Right renal cortex interstitium (tissue), 3 donors: ENCODE measurements around the gene MBD6. TPM values are rescaled to one million over a fixed set of nuclear protein-coding genes. Genes with fewer than 3 reads are reported as not detected.
"Not testable (repeated sequence)": the region's sequence is repeated elsewhere in the genome, so short reads cannot be mapped to it uniquely, and the experiment has no call there.

Source experiments
- DNase-seq, 3 donors: peaks; one replicate each; pipeline ENCODE4 v3.0.0-alpha.2; 2013; ENCODE audit warnings: low read depth in 3 of 3, low spot score in 2 of 3
- polyA plus RNA-seq, 3 donors: library from polyadenylated mRNA; unstranded; fragments of 120-200 nt; gene quantifications; one replicate each; pipeline ENCODE4 v1.2.1, GENCODE V29; 2013; ENCODE audit not compliant: insufficient read length in 3 of 3

MBD6 gene
- polyA plus RNA-seq, 3 donors: 36.8 to 44.8 (median 41.6) TPM

DNA sequence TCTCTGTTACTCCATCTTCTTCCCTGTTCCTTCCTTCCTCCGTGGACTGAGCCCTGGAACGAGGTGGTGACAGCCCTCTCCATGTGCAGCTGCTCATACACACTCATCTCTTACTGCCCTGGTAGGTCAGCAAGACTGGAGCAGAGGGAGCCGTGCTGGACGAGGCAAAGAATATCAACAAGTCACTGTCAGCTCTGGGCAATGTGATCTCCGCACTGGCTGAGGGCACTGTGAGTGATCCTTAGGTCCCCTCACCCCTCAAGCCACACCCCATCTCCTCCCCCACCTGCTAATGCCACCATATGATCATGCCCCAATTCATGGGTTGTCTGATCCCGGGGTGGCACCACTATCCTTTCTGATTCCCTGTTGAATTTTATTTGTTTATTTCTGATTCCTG, 46.2 kb downstream of the MBD6 start:
- no peak for DNase-seq

DNA sequence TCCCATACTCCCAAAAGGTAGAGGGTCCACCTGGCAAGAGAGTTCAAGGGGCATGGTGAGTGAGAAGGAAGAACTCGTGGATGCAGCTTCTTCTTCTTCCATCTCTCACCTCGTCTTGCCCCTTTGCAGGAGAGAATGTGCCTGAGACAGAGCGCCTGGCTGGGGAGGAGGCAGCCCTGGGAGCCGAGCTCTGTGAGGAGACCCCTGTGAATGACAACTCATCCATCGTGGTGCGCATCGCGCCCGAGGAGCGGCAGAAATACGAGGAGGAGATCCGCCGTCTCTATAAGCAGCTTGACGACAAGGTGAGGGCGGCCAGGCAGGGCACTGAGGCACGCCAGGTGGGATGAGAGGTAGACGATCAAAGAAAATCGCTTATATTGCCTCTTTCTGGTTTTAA, 47.2 kb downstream of the MBD6 start:
- no peak for DNase-seq

DNA sequence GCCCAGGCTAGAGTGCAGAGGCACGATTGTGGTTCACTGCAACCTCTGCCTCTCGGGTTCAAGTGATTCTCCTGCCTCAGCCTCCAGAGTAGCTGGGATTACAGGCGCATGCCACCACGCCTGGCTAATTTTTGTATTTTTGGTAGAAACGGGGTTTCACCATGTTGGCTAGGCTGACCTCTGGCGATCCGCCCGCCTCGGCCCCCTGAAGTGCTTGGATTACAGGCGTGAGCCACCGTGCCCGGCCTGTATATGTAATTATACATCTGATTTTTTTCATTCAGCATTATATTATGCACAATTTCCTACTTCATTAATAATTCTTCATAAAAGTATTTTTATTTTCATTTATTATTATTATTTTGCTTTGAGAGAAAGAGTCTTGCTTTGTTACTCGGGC, 47.8 kb downstream of the MBD6 start:
- DNase-seq: not testable (repeated sequence)

GRCh38 chr12:57571926-57572762, 49.5 kb downstream of the MBD6 start:
- no peak for DNase-seq

DNA sequence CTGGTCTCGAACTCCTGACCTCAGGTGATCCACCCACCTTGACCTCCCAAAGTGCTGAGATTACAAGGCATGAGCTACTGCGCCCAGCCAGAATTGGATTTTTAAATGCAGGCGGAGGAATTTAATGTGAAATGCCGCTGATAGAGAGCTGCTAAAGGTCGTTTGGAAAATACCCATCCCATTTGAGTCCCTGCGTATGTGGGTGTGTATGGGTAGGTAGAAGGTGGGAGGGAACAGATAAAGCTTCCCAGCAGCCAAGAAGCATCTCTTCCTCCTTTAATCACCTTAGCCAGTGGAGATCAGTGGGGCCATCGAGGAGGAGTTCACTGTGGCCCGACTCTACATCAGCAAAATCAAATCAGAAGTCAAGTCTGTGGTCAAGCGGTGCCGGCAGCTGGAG, 52.2 kb downstream of the MBD6 start:
- DNase-seq: no peak

GRCh38 chr12:57575771-57576612, 53.4 kb downstream of the MBD6 start:
- DNase-seq: no peak

DNA sequence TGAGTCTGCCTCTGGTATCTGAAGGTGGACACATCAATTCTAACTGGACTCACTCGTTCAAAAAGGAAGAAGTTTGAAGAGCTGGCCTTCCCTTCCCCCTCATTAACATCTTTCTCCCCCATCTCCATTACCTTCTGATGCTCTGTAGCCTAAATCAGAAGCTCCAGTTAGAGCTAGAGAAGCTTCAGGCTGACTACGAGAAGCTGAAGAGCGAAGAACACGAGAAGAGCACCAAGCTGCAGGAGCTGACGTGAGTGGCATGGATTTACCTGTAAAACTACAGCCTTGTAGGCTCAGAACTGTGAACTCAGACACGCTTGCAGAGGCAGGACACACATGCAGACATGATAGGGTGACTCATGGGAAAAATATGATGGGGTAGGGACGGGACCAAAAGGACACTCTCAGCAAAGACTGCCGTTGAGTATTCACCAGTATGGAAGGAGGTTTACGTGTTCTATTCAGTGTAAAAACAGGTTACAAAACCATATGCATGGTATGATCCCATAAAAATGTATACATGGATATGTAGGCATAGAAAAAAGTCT, 54.1 kb downstream of the MBD6 start:
- no peak for DNase-seq

DNA sequence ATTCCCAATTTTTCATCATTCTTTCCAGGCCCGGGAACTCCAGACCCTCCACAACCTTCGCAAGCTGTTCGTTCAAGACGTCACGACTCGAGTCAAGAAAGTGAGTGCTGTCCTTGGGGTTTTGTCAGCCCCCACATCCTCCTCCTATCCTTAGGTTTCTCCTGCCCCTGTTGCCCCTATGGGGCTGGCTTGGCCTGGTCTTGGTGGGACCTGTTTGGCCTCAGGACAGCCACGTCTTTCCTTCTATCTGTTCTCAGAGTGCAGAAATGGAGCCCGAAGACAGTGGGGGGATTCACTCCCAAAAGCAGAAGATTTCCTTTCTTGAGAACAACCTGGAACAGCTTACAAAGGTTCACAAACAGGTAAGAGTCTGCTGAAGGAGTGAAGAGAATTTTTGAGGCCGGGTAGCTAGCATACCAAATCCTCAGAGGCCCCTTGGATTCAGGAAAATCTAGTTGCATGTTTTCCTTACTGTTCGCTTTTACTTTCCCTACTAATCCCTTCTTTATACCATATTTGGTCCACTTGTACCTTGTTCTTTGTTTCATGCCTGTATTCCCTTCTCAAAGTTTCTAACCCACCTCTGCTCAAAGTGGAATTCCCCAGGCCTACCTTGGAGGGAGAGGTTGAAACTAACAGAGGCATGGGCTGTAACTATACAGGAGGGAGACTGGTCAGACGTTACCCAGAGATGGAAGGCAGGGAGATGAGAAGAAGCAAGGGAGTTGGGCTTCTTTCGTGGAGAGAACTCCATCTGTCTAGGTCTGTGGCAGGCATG, 55.5 kb downstream of the MBD6 start:
- DNase-seq: no peak

DNA sequence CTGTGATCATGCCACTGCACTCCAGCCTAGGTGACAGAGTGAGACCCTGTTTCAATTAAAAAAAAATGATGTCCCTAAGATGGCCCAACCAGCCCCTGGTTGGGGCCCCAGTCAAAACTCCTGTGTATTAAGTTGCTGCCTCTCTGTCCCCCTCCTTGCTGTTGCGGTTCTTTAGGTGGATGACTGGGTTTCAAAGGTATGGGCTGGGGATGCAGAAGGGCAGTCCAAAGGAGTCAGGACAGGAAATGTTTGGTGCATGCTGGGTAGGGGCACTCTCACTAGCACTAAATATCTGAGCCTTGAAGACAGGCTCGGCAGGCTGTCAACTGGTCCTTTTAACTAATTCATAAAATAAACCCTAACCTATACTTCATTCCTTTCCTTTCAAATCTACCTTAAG, 56.4 kb downstream of the MBD6 start:
- DNase-seq: no peak

Other genes with a start within 250 kb of the MBD6 start
- 10 to 100 TPM; 60.6 to 67.5 (median 66.1) TPM for gene R3HDM2, start 91.8 kb upstream of the MBD6 start, polyA plus RNA-seq
- gene INHBC, start 88.0 kb upstream of the MBD6 start, polyA plus RNA-seq: under 1 TPM; 0.14 to 0.21 (median 0.20) TPM
- gene INHBE, start 67.5 kb upstream of the MBD6 start, polyA plus RNA-seq: under 1 TPM; 0.40 to 0.44 (median 0.42) TPM
- 10 to 100 TPM; 15.9 to 18.8 (median 16.5) TPM for gene GLI1, start 63.0 kb upstream of the MBD6 start, polyA plus RNA-seq
- gene ARHGAP9, start 43.0 kb upstream of the MBD6 start, polyA plus RNA-seq: 1 to 10 TPM; 1.9 to 2.3 (median 1.9) TPM
- 100 to 1,000 TPM; 108 to 110 (median 109) TPM for gene MARS1, start 34.8 kb upstream of the MBD6 start, polyA plus RNA-seq
- 10 to 100 TPM; 33.8 to 35.7 (median 35.3) TPM for gene DDIT3, start 2.3 kb upstream of the MBD6 start, polyA plus RNA-seq
- 100 to 1,000 TPM; 163 to 179 (median 165) TPM for gene DCTN2, start 24.4 kb downstream of the MBD6 start, polyA plus RNA-seq
- under 1 TPM; 0.31 to 0.39 (median 0.32) TPM for gene KIF5A, start 27.2 kb downstream of the MBD6 start, polyA plus RNA-seq
- gene PIP4K2C, start 68.4 kb downstream of the MBD6 start, polyA plus RNA-seq: 10 to 100 TPM; 43.6 to 47.5 (median 44.8) TPM
- 10 to 100 TPM; 44.4 to 51.8 (median 47.0) TPM for gene DTX3, start 82.0 kb downstream of the MBD6 start, polyA plus RNA-seq
- 10 to 100 TPM; 26.7 to 31.4 (median 27.8) TPM for gene ARHGEF25, start 88.6 kb downstream of the MBD6 start, polyA plus RNA-seq
- under 1 TPM; 0.37 to 0.75 (median 0.64) TPM for gene B4GALNT1, start 110.4 kb downstream of the MBD6 start, polyA plus RNA-seq
- 100 to 1,000 TPM; 225 to 234 (median 233) TPM for gene OS9, start 171.3 kb downstream of the MBD6 start, polyA plus RNA-seq
- gene AGAP2, start 215.9 kb downstream of the MBD6 start, polyA plus RNA-seq: 1 to 10 TPM in 2 of 3 donors, under 1 TPM in 1; 0.68 to 1.9 (median 1.2) TPM
- gene TSPAN31, start 222.2 kb downstream of the MBD6 start, polyA plus RNA-seq: 100 to 1,000 TPM in 2 of 3 donors, 10 to 100 TPM in 1; 97.4 to 110 (median 109) TPM
- 100 to 1,000 TPM; 219 to 251 (median 232) TPM for gene CDK4, start 229.5 kb downstream of the MBD6 start, polyA plus RNA-seq
- 10 to 100 TPM; 15.6 to 18.0 (median 15.6) TPM for gene MARCHF9, start 232.3 kb downstream of the MBD6 start, polyA plus RNA-seq
- 1 to 10 TPM in 1 of 3 donors, under 1 TPM in 2; 0.80 to 1.0 (median 0.82) TPM for gene CYP27B1, start 244.3 kb downstream of the MBD6 start, polyA plus RNA-seq
- gene METTL1, start 249.3 kb downstream of the MBD6 start, polyA plus RNA-seq: 10 to 100 TPM; 31.6 to 33.1 (median 33.0) TPM
- 10 to 100 TPM; 10.1 to 12.5 (median 11.7) TPM for gene EEF1AKMT3, start 249.8 kb downstream of the MBD6 start, polyA plus RNA-seq